HepG2 (cell line): ENCODE measurements around the gene CYLD. TPM values are rescaled to one million over a fixed set of nuclear protein-coding genes. Genes with fewer than 3 reads are reported as not detected.
A peak's percentile ranks its signal among the peaks of the same experiment; 100 is the strongest.

Source experiments
- ASH2L ChIP-seq: fragments of 300-600, 200-600 bp; sonication (generic); IDR thresholded peaks from 2 replicates; pipeline ENCODE4 v1.7.0; 2017; ENCODE audit warnings: low read depth, mild to moderate bottlenecking, moderate library complexity, mixed read lengths, low read length; ENCODE audit not compliant: insufficient read length
- CERS6 ChIP-seq: sonication (generic); formaldehyde crosslinking; IDR thresholded peaks from 2 replicates; pipeline ENCODE4 v1.5.0; 2020; ENCODE audit warnings: missing genetic modification reagents
- ELF3 ChIP-seq: IDR thresholded peaks from 2 replicates; pipeline ENCODE4 v1.6.1; 2016; ENCODE audit warnings: missing genetic modification reagents, missing compliant biosample characterization
- FOXA3 ChIP-seq: IDR thresholded peaks from 2 replicates; pipeline ENCODE4 v1.6.1; 2016; ENCODE audit warnings: missing genetic modification reagents, missing compliant biosample characterization
- JARID2 ChIP-seq: sonication (generic); formaldehyde crosslinking; IDR thresholded peaks from 2 replicates; pipeline ENCODE4 v1.8.1; 2023; ENCODE audit warnings: missing genetic modification reagents, inconsistent platforms; ENCODE audit not compliant: insufficient replicate concordance
- MTF1 ChIP-seq: sonication (generic); formaldehyde crosslinking; IDR thresholded peaks from 2 replicates; pipeline ENCODE4 v1.5.0; 2020; ENCODE audit warnings: missing genetic modification reagents
- PAWR ChIP-seq: sonication (generic); formaldehyde crosslinking; IDR thresholded peaks from 2 replicates; pipeline ENCODE4 v1.4.0; 2020; ENCODE audit warnings: missing genetic modification reagents, mild to moderate bottlenecking, borderline replicate concordance
- PHF5A ChIP-seq: IDR thresholded peaks from one replicate; pipeline ENCODE4 v1.6.1; 2018; ENCODE audit warnings: low read depth, missing genetic modification reagents; ENCODE audit not compliant: unreplicated experiment
- SNRNP70 ChIP-seq: fragments of 200-400 bp; formaldehyde crosslinking; IDR thresholded peaks from 2 replicates; pipeline ENCODE4 v1.6.1; 2017; ENCODE audit warnings: mild to moderate bottlenecking, low read depth, low read length, moderate library complexity
- TEAD2 ChIP-seq: sonication (generic); formaldehyde crosslinking; IDR thresholded peaks from 2 replicates; pipeline ENCODE4 v1.9.0; 2021; ENCODE audit warnings: missing genetic modification reagents
- USF2 ChIP-seq, 2 experiments: sonication (generic) in 1 of 2; formaldehyde crosslinking in 1 of 2; IDR thresholded peaks; 2 replicates each; pipeline versions ENCODE4 v1.5.1 to v1.6.1; 2011 to 2020; ENCODE audit warnings: borderline replicate concordance in 1 of 2, low read depth in 1 of 2, low read length in 1 of 2, mild to moderate bottlenecking in 1 of 2, missing genetic modification reagents in 1 of 2, moderate library complexity in 1 of 2
- ZBTB49 ChIP-seq: sonication (generic); formaldehyde crosslinking; IDR thresholded peaks from 2 replicates; pipeline ENCODE4 v1.4.0; 2020; ENCODE audit warnings: missing genetic modification reagents, borderline replicate concordance
- ZC3H13 ChIP-seq: sonication (generic); formaldehyde crosslinking; IDR thresholded peaks from 2 replicates; pipeline ENCODE4 v1.8.1; 2023; ENCODE audit warnings: mild to moderate bottlenecking, missing genetic modification reagents, moderate library complexity
- ZFP36L2 ChIP-seq: sonication (generic); formaldehyde crosslinking; IDR thresholded peaks from 2 replicates; pipeline ENCODE4 v1.4.0; 2020; ENCODE audit warnings: missing genetic modification reagents
- ZNF292 ChIP-seq: sonication (generic); formaldehyde crosslinking; IDR thresholded peaks from 2 replicates; pipeline ENCODE4 v1.8.1; 2022; ENCODE audit warnings: mild to moderate bottlenecking, low read depth, missing genetic modification reagents, borderline replicate concordance
- ZNF569 ChIP-seq: sonication (generic); formaldehyde crosslinking; IDR thresholded peaks from 2 replicates; pipeline ENCODE4 v1.5.0; 2020; ENCODE audit warnings: mild to moderate bottlenecking, missing genetic modification reagents, moderate library complexity, borderline replicate concordance
- ZNF574 ChIP-seq: sonication (generic); formaldehyde crosslinking; IDR thresholded peaks from 2 replicates; pipeline ENCODE4 v1.4.0; 2020; ENCODE audit warnings: missing genetic modification reagents
- ZNF614 ChIP-seq: IDR thresholded peaks from 2 replicates; pipeline ENCODE4 v1.6.1; 2018; ENCODE audit warnings: missing biosample characterization, missing genetic modification reagents, inconsistent platforms, borderline replicate concordance
- ZNF672 ChIP-seq: sonication (generic); formaldehyde crosslinking; IDR thresholded peaks from 2 replicates; pipeline ENCODE4 v1.8.1; 2022; ENCODE audit warnings: missing genetic modification reagents
- ZNF678 ChIP-seq: sonication (generic); formaldehyde crosslinking; IDR thresholded peaks from 2 replicates; pipeline ENCODE4 v1.4.0; 2020; ENCODE audit warnings: mild to moderate bottlenecking, missing genetic modification reagents
- polyA plus RNA-seq, 8 experiments: library from polyadenylated mRNA; depleted of rRNA in 3 of 8; stranded (reverse) in 7 of 8; unstranded in 1 of 8; fragments of >200 nt; fragmentation: Illumina TruSeq in 4 of 8; extraction: Trizol in 4 of 8; gene quantifications; 2 replicates each; pipeline versions ENCODE4 v1.2.1 to v1.2.3, GENCODE V29; 2011 to 2016; ENCODE audit warnings: low read depth in 4 of 8, missing spikeins in 1 of 8, mixed read lengths in 1 of 8; ENCODE audit not compliant: insufficient read depth in 1 of 8
- total RNA-seq, 5 experiments: library from RNA; depleted of rRNA; stranded (reverse); fragments of >200 nt; fragmentation: Illumina TruSeq; extraction: Trizol; gene quantifications; 2 replicates each; pipeline ENCODE4 v1.2.3, GENCODE V29; 2016; ENCODE audit warnings: low read depth in 1 of 5

CYLD gene
- total and polyA plus RNA-seq, 2 of the 13 experiments (the other 11 are each of a cell fraction or from before 2014, with no cell fraction given) = 6.1 to 11.4 TPM

GRCh38 chr16:50806099-50807062, 64.5 kb downstream of the CYLD start (continued):
- TF ChIP-seq ZNF574 (CRISPR knock-in tag) (peak; percentile 41; the same call in 1 of the 2 replicates), ZNF292 (no peak; the same call in 1 of the 2 replicates), PAWR (CRISPR knock-in tag) (no peak), USF2 (IDR thresholded peaks at IDR 0.05; ENCODE audit: low read depth, low read length) (no peak), USF2 (CRISPR knock-in tag; IDR thresholded peaks at IDR 0.05; ENCODE audit: borderline replicate concordance) (no peak), ZFP36L2 (CRISPR knock-in tag) (no peak), TEAD2 (CRISPR knock-in tag) (no peak), SNRNP70 (no peak), ZNF672 (no peak), ASH2L (peak; percentile 66), ZC3H13 (CRISPR knock-in tag) (no peak), ELF3 (peak; percentile 16; the same call in 1 of the 2 replicates), ZNF614 (peak; percentile 77; the same call in 1 of the 2 replicates), ZNF678 (CRISPR knock-in tag) (0 out of 2 replicates have a peak, but pooled peaks have one; percentile 51), FOXA3 (peak; percentile 80), CERS6 (CRISPR knock-in tag) (no peak), ZBTB49 (CRISPR knock-in tag) (no peak), MTF1 (no peak), ZNF569 (CRISPR knock-in tag) (no peak), PHF5A (CRISPR knock-in tag) (no peak), JARID2 (CRISPR knock-in tag) (no peak)
